GM03348 (cell line): ENCODE measurements around the gene SF3A1.
"Not testable (repeated sequence)": the region's sequence is repeated elsewhere in the genome, so short reads cannot be mapped to it uniquely, and the experiment has no call there.

Experiments used
- DNase-seq: peaks from one replicate; pipeline ENCODE4 v3.0.0; 2012; ENCODE audit warnings: low spot score

The SF3A1 gene

DNA sequence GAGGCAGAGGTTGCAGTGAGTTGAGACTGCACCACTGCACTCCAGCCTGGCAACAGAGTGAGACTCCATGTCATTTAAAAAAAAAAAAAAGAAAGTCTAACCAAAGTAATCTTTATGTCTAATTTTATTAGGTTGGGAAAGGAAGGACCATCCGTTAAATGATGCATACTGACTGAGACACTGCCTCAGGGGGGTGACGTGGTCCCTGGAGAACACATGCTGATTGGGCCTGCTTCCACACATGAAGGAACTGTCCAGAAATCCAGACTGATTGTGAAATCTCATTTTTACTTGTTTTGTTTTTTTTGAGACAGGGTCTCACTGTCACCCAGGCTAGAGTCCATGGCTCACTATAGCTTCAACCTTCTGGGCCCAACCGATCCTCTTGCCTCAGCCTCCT is 5.5 kb downstream of the SF3A1 start:
- DNase-seq: no peak

DNA sequence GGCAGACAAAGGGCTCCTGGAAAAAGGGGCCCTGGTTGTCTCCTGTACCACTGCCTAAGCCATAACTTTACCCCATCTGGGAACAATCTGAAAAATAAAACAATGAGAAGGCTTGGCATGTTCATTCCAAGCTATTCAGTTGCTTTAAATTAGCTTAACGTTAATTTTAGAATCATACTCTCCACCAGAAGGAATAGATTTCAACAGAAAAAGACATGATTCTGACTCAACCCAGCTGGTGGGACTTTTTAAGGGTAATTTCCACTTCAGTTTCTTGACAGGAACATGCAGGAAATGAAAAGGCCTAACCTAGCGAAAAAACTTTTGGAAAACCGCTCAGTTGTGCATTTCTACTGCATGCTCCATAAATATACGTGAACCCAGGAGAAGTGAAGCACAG is 7.9 kb downstream of the SF3A1 start:
- DNase-seq: peak; percentile 36

DNA sequence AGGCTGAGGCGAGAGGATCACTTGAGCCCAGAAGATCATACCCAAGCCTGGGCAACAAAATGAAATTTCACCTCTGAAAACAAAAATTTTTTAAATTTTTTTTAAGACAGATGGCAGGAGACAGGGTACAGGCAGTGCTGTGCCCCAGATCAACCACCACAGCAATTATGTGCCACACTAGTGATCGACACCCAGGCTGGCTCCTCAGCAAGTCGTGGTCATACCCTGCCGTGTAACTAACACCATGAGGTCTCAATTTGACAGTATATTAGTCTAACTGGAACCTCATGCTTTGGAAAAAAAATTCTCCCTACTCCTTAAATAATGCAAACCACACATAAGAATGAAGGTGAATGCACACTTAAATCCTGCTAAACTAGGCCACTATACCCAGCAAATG is 8.3 kb downstream of the SF3A1 start:
- no peak for DNase-seq

DNA sequence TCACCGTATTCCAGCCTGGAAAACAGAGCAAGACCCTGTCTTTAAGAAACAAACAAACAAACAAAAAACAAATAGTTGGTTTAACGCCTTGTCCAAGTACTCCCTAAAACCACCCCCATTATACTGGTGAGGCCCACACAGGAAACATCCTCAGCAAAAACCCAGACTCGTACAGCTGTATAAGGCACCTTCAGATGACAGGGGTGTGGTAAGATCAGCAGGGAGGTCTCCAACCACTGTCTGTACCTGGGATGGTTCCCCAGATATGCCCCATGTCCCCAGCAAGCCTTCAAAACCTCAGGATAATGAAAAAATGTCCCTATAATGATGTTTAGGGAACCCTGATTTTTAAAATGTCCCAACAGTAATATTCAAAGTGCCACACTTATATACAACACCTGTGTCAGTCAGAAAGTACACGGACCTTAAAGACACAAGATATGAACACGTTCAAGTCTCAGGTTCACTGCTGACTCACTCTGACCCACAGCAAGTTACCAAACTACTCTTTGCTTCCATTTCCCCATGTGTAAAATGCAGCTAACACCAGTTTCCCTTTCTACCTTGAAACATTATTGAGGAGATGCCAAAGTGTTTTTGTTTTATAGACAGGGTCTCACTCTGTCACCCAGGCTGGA is 9.3 kb downstream of the SF3A1 start:
- no peak for DNase-seq

DNA sequence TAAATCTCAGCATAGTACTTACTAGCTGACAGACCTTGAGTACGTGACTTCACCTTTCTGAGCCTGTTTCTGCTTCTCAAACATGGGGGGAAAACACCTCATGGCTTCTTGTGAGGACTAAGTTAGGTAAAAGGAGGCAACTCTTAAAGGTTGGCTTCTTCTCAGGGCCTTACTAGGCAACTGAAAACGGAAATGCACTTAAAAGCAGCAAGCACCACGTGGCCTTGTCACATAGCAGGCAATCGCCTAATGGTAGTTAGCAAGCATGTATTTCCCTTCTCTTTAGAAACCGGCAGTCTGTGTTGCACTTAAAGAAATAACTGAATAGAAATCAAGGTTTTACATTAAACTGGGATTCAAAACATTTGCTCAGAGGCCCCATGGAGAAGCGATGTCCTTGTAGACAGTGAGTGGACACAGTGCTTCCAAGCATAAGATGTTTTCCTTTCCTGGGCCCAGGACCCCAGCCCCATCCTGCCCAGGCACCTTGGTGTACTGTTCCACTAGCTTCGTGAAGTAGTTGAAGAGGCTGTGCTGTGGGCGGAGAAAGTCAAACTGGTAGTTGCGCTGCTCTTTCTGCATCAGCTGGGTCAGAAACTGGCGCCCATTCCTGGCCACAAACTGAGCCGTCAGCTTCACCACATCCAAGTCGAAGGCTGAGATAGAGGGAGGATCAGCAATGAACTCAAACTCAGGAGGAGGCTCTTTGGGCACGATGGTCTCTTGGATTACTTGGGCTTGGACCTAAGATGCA is 12.1 kb downstream of the SF3A1 start:
- no peak for DNase-seq

DNA sequence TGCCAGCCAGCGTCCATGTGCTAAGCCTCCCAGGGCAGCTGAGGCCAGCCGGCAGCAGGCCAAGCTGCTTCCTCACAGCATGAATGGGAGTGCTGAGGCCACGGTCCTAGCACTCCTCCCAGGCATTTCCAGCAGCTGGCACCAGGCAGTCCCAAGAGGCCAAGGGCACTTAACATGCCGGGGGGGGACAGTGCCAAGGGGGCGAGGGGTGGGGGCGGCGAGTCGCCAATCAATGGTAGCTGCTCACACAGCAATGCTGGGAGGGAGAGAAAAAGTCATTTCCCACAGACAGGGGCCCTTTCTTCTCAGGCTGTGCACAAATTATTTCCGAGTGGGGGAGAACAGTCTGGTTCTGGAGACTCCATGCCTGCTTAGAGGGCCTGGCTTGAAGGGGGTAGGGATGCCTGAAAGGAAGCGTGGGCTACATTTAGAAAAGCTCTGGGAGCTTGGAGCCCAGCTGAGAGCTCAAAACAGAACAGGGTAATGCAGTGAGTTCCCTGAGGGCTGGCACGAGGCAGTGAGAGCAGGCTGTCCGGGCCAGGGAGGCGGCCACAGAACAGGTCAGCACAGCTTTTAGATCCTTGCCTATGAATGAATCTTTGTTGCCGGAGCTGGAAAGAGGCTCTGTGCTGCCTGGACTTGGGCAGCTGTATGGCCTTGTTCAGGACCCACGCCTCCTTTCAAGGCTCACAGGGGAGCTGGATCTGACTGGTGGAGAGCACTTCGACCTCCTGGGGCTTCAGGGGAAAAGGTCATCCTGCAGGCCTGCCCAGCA is 15.6 kb downstream of the SF3A1 start:
- DNase-seq: no peak

DNA sequence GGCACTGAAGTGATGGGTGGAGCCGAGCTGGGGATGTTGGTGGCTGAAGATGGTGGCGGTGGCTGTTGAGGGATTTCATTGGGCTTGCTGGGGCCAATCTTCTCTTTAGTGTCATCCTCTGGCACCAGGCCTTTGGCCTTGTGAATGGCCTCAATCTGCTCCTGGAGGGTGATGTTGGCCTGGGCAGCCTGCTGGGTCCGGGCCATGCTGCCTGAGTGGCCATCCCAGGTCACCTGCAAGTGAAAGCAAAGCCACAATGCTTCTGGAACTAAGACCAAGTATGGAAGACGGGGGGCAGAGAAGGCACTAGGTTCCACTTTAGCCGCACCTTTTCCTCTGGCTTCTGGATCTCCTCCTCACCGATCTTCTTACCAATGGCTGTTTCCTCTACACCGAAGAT is 17.9 kb downstream of the SF3A1 start:
- DNase-seq: no peak

DNA sequence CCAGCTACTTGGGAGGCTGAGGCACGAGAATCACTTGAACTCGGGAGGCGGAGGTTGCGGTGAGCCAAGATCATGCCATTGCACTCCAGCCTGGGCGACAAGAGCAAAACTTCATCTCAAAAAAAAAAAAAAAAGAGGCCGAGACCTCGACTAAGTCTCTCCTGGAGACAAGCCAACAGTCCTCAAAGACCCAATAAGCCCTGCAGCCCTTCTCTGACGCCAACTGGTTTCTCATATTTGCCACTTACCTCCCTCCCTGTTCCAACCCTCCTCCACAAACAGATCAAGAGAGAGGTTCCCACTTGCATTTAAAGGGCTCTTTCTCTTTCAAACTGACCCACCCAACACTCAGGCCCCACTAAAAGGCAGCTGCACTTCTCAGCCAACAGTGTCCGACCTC is 18.4 kb downstream of the SF3A1 start:
- not testable (repeated sequence) for DNase-seq

DNA sequence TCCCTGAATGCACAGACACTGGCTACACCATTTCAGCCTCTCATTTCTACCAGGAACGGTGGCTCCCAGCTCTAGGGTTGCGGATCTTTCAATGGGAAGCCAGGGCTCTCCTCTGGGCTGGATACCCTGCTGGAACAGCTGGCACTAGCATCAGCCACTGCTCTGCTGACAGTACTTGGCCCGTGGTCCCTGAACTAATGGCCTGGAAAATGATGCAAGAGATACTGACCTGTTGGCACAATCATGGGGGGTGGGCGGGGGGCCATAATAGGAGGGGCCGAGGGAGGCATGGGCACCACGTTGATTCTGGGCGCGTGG is 19.3 kb downstream of the SF3A1 start:
- no peak for DNase-seq

DNA sequence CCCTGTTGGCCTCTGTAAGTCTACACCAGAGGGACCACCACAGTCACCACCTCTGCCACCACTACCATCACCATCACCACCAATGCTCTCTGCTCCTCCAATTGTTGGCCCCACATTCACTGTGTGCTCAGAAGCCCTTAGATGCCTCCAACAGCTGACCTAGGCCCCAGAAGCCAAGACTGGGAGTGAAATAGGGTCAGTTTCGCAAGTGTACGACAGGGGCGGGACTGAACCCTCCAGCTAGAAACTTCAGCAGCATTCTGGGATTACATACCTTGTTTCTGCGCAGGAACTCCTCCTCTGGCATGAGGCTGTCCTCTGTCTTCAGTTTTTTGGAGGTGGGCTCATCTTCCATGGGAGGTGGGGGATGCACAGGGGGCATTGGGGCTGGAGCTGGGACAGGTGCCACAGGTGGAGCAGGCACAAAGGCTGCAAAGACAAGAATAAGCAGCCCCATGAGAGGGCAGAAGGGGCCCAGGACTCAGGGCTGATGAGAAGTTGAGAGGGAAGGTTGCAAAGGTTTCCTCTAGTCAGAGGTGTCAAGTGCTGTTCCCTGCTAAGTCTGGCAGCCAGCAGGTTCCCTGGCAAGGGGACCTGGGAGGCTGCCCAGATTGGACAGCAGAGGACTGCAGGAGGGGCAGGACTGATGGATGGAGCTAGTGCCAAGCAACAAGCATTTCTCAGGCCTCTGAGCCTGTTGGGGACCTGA is 19.8 kb downstream of the SF3A1 start:
- no peak for DNase-seq

DNA sequence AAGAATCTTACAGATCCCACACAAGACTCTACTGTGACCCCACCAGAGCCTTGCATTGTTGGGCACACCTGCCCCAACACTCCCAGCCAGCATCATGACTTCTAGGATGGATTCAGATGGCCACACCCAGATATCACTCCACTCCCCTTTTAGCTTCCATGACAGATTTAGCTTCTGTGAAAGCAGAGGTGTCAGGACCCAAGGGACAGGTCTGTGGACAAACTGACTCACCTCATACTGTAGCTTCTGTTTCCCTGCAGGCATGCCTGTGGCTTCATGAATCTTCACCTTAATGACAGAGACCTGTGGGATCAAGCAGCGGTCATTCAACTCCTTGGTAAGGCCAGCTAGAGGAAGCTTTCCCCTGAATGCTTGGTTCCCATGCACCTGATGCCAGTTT is 21.5 kb downstream of the SF3A1 start:
- DNase-seq: no peak

DNA sequence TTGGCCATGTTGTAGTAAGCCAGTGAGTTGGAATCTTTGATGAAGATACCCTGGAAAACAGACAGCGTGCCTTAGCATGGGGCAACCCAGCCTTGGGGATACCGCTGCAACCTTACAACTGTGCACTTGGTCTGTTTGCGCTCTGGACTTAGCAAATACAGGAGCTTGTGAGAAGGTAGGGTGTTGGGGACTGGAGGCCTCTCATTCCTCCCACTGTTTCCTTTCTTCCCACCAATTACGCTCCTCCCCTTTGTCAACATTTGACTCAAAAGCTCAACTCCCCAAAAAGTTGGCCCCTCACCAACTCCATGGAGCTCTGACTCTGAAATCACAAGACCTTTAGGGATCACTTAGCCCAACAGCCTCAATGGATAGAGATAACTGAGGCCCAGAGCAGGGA is 22.0 kb downstream of the SF3A1 start:
- DNase-seq: no peak

DNA sequence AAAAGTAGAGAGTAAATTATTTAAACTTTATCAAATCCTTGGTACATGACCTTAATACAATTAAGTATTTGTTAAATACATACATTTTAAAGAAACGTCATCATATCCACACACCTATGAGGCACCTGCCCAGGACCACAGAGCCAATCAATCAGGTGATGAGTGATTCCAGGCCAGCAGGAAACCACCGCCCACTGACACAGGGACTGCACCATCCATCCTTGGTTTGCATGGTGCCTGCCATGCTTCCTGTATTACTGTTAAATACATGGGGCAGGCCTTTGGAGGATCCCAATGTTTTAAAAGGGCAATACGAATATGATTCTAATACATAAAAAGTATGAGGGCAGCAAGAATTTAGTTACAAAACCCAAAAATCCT is 23.0 kb downstream of the SF3A1 start:
- no peak for DNase-seq

DNA sequence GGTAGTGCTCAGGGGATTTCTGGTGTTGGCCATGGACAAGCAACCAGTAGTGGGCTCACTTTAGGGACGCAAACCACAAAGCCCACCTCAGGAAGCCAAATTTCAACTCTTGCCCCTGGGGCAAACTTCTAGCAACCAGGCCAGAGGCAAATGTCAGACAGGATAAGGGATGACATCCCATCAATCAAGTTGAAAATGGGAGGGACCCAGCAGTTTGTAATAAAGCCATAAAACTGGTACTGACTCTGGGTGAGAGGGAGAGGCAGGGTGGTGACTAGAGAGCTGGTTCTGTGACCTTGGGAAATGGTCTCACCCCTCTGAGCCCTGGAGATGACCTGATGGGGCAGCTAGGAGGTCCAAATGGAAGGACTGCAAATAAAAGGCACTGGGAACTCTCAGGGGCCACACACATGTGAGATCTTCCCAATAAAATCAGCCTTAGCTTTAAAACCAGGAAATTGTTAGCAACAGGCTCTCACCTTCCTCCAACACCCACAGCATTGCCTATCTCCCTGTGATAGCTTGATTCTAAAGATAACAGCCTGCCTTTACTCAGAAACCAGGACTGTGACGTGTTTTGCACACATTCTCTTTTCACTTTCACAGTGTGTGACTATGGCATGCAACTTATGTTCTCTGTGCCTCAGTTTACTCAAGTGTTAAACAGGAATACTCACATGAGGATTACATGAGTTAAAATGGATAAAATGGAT is 23.5 kb downstream of the SF3A1 start:
- DNase-seq: no peak

DNA sequence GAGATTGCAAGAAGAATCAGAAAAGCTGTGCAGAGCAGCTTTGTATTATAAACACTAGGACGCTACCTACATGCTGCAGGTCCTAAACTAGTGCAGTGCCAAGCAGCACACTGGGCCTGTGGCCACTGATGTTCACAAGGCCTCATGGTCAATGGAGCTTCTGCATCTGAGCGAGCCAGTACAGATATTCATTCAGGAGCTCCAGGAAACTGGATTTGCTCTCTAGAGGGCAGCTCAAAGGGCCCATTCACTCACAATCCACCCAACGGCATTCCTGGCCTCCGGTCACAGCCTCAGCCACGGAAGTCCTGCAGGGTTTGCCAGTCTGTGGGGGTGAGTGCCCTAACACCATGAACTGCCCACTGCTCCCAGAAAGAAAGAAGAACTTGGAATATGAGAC is 24.1 kb downstream of the SF3A1 start:
- no peak for DNase-seq

DNA sequence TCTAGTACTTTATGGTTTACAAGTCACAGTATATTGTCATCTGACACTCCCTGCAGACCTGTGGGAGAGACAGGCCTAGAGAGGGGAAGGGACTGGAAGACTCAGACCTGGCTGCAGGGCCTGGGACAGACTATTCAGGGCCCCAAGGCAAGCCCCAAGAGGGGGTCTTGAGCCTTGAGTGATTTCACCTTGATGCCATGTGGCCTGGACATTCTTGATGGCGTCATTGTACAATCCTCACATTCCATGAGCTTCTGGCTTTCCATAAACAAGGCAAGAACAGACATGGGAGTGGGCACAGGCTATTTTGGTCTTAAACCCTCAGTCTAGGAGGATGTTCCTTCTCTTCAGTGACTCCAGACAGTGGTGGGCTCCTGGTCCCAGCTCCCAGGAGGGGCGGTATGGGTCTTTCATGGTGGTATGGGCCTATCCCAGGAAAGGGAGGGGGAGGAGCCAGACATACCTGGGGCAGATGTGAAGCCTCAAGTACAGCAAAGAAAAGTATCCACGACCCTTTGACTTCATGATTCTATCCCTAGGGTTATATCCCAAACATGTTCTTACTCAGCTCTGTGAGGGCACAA is 28.1 kb downstream of the SF3A1 start:
- no peak for DNase-seq

DNA sequence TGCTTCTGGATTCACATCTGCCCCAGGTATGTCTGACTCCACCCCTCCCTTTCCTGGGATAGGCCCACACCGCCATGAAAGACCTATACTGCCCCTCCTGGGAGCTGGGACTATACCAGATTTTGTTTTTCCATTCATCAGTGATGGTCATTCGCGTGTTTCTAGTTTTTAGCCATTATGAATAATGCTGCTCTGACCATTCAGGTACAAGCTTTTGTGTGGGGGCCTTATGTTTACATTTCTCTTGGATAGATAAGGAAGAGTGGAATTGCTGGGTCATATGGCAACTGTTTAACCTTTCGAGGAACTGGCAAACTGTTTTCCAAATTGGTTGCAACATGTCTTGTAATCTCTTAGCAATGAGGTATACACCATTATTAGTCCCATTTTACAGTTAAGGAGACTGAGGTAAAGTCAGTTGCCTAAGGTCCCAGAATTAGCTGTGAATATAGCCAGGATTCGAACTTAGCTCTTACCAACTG is 28.8 kb downstream of the SF3A1 start:
- DNase-seq: no peak

DNA sequence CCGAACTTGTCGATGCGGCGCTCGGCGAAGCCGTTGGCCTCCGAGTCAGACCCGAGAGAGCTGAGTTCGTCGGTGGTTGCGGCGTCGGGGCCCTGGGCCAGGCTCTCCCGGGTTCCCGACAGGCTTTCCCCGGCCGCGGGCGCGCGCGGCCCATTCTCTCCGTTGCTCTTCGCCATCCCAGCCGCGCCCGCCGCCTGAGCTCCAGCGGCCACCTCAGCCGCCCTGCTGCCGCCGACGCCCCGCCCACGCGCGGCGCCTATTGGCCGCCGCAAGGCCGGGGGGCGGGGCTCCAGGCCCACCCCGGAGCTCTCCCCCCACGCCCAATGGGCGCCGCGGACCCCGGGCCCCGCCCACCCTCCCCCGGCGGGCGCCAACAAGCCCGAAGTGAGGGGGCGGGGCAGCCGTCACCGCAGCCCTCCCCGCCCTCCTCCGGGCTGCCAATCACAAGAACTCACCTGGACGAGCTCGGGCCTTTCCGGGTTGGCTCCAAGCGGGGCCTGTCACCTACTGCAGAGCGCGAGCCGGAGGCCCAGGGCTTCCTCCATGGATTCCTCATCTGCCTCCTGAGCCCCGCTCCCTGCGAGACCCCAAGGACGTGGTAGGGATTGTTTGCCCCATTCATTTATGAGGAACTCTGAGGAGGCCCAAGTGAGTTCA is 29.9 kb downstream of the SF3A1 start, which contains the start of gene TBC1D10A:
Gene TBC1D10A, minus strand, starts transcription at position 236 of the 657 bp plus-strand sequence. Its CDS starts 60 bp downstream, at position 176.
- DNase-seq: peak; percentile 100

DNA sequence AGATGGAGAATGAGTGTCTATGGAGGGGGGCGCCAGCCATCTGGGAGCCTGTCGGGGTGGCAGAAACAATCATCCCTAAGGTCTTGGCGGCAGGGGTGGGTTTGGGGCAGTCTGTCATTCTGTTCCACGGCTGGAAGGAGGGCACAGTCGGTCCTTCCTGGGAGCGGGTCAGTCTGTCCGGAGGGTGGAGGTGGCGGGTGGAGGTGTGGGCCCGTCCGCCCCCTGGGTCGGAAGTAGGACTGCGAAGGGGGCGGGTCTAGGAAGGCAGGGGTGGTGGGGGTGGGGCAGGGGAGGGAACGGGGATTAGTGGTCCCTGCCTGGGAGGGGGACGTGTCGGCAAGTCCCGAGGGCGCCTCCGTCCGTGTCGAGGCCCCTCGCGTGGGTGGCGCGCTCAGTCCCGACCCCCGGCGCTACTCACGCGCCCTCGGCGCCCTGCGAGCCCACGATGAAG is 30.4 kb downstream of the SF3A1 start:
- DNase-seq: peak; percentile 75

DNA sequence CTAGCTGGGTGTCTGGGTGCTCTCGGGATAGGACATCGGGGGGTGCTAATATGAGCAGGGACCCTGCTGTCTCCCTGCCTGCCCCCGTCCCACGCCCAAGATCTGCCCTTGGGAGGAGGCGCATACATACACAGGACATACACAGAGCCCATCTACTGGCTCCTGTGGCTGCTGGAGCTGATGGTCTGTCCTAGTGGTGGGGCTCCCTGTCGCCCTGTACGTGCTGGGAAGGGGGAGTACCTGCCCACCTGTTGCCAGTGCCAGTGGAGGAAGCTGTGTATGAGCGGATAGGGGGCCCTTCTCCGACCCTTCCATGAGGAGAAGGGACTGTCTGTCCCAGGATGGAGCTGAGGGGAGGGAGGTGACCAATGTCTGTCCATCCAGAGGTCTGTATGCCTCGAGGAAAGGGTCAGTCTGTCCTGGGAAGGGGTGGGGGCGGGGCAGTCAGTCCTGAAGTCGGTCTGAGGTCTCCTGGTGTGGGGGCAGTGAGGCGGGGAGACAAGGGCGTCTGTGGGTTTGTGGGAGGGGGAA is 30.9 kb downstream of the SF3A1 start:
- no peak for DNase-seq
